ENCODE measurements around the gene NEXN. TPM values are rescaled to one million over a fixed set of nuclear protein-coding genes. Genes with fewer than 3 reads are reported as not detected.

Gene NEXN
- total and polyA plus RNA-seq, 2 of the 8 experiments (the other 6 are each of a cell fraction or from before 2014, with no cell fraction given) = 0.20 to 2.9 TPM

- Histone ChIP-seq H3K4me2 (ENCODE audit: insufficient read depth in 1 of 2, low read depth in 2 of 2, low read length in 2 of 2) (no peak overlapping the region), H3K79me2 (ENCODE audit: control insufficient read depth in 1 of 2, insufficient read depth in 2 of 2, low read length in 2 of 2) (no peaks in the 10 kb centered on the region), H4K8ac (ENCODE audit: extremely low read depth, insufficient read depth, low read length) (no peak overlapping the region), H4K91ac (replicated peaks; ENCODE audit: insufficient read length, low read length) (no peak overlapping the region), H3K23me2 (ENCODE audit: low read depth, low read length) (no peaks in the 10 kb centered on the region), H4K20me1 (replicated peaks in 1 of 2; ENCODE audit: control insufficient read depth in 1 of 2, insufficient read depth in 2 of 2, low read length in 2 of 2) (no peaks in the 10 kb centered on the region), H3K18ac (ENCODE audit: extremely low read depth, low read length) (no peak overlapping the region), H3K79me1 (ENCODE audit: low read depth, low read length) (no peaks in the 10 kb centered on the region), H2BK20ac (ENCODE audit: low read length) (no peak overlapping the region), H3K14ac (ENCODE audit: insufficient read length) (no peak overlapping the region), H2BK5ac (ENCODE audit: low read depth, low read length) (no peak overlapping the region), H3K23ac (ENCODE audit: insufficient read length) (no peak overlapping the region), H3K36me3 (ENCODE audit: control insufficient read depth in 2 of 4, insufficient read depth in 4 of 4, low read length in 3 of 4) (no peaks in the 10 kb centered on the region), H4K5ac (ENCODE audit: insufficient read length, low read depth, low read length) (no peak overlapping the region), H3K27ac (ENCODE audit: low read depth, low read length) (no peak overlapping the region), H3K9me3 (ENCODE audit: insufficient read depth in 2 of 2, low read depth in 1 of 2, low read length in 1 of 2) (no peaks in the 10 kb centered on the region; a peak in 1 of 4 replicates), H3K27me3 (replicated peaks in 1 of 4; ENCODE audit: control insufficient read depth in 3 of 4, extremely low read depth in 1 of 4, insufficient read depth in 3 of 4, low read length in 3 of 4) (no peaks in the 10 kb centered on the region), H2BK120ac (replicated peaks; ENCODE audit: low read depth, low read length) (no peak overlapping the region), H2BK15ac (ENCODE audit: low read length) (no peak overlapping the region), H2BK12ac (ENCODE audit: low read depth, low read length) (no peak overlapping the region), H3K4me3 (ENCODE audit: extremely low read depth in 1 of 4, insufficient read depth in 2 of 4, low read depth in 3 of 4, low read length in 4 of 4) (no peak overlapping the region), H3K56ac (replicated peaks; ENCODE audit: insufficient read length, low read depth, low read length) (no peak overlapping the region), H3K4me1 (replicated peaks in 1 of 4; ENCODE audit: control insufficient read depth in 3 of 4, insufficient read depth in 4 of 4, low read length in 3 of 4) (no peaks in the 10 kb centered on the region), H3K4ac (replicated peaks; ENCODE audit: insufficient read length, low read depth, low read length) (no peak overlapping the region), H3K9ac (replicated peaks in 1 of 4; ENCODE audit: extremely low read depth in 1 of 4, low read depth in 3 of 4, low read length in 3 of 4) (no peak overlapping the region), H2AK5ac (ENCODE audit: low read depth, low read length) (no peak overlapping the region), H2AFZ (ENCODE audit: low read length) (no peak overlapping the region)
- ChIA-PET CTCF (ENCODE audit: partially characterized antibody) (no interaction called here), POLR2A (ENCODE audit: partially characterized antibody) (no interaction called here)
- DNase-seq (ENCODE audit: low read depth in 1 of 2, low spot score in 2 of 2) (no peak), FAIRE-seq (no peak)
- WGBS, 2 experiments (ENCODE audit: extremely low coverage in 1 of 2, insufficient coverage in 1 of 2, insufficient read length in 1 of 2, insufficient replicate concordance in 2 of 2, low coverage in 1 of 2, low lambda C conversion rate in 2 of 2, missing lambda C conversion rate in 1 of 2) = 100% methylated on average over 1 of the region's 1 CpG; no CpG with 5 or more reads in 1 of the 2 experiments
- TF ChIP-seq YY1 (IDR thresholded peaks at IDR 0.05; ENCODE audit: low read depth, low read length) (no peak), SP4 (IDR thresholded peaks at IDR 0.05; ENCODE audit: low read length) (no peak), TEAD4 (IDR thresholded peaks at IDR 0.05; ENCODE audit: low read depth, low read length) (no peak), EP300 (IDR thresholded peaks at IDR 0.05; ENCODE audit: borderline replicate concordance in 1 of 2, low read depth in 2 of 2, low read length in 2 of 2) (no peak), JUN (IDR thresholded peaks at IDR 0.05; ENCODE audit: low read depth, low read length) (no peak), EZH2 (IDR thresholded peaks at IDR 0.05; ENCODE audit: low read depth, low read length, severe bottlenecking) (no peak), TAF7 (optimal IDR thresholded peaks at IDR 0.05; ENCODE audit: borderline replicate concordance, low read depth, low read length) (no peak), RNF2 (IDR thresholded peaks at IDR 0.05; ENCODE audit: borderline replicate concordance, low read depth, low read length, missing control alignments, poor library complexity, severe bottlenecking) (no peak), CREB1 (IDR thresholded peaks at IDR 0.05) (no peak), CBX8 (IDR thresholded peaks at IDR 0.05; ENCODE audit: borderline replicate concordance, low read depth, low read length) (no peak), USF2 (IDR thresholded peaks at IDR 0.05; ENCODE audit: low read length) (no peak), SRF (IDR thresholded peaks at IDR 0.05; ENCODE audit: low read depth, low read length) (no peak), BCL11A (IDR thresholded peaks at IDR 0.05; ENCODE audit: low read depth in 2 of 2, low read length in 2 of 2) (no peak), CBX5 (IDR thresholded peaks at IDR 0.05; ENCODE audit: low read depth, low read length) (no peak)
Observed at GRCh38 chr1:77873461-77873860, 15.0 kb upstream of the NEXN start.
